Kidney epithelial cell (primary cell): ENCODE results near the gene HSD11B1. TPM values are rescaled to one million over a fixed set of nuclear protein-coding genes. Genes with fewer than 3 reads are reported as not detected.
A peak's percentile ranks its signal among the peaks of the same experiment; 100 is the strongest.
"Not testable (repeated sequence)": the region's sequence is repeated elsewhere in the genome, so short reads cannot be mapped to it uniquely, and the experiment has no call there.

Source experiments
- DNase-seq: peaks from one replicate; pipeline ENCODE4 v3.0.0-alpha.2; 2010; ENCODE audit warnings: low read depth
- H3K27me3 ChIP-seq: 2 replicates; pipeline ENCODE4 v1.6.0; 2011; ENCODE audit warnings: low read length; ENCODE audit not compliant: control insufficient read depth, insufficient read depth
- H3K36me3 ChIP-seq: 2 replicates; pipeline ENCODE4 v1.5.1; 2011; ENCODE audit warnings: low read length; ENCODE audit not compliant: control insufficient read depth, insufficient read depth
- H3K4me3 ChIP-seq: 2 replicates; pipeline ENCODE4 v1.5.1; 2011; ENCODE audit warnings: low read depth, mild to moderate bottlenecking, control low read depth, low read length
- total RNA-seq: library from RNA; depleted of rRNA; stranded (reverse); fragments of >200 nt; gene quantifications from 2 replicates; pipeline ENCODE4 v1.2.3, GENCODE V29; 2015
- TF ChIP-seq, protein P1 (sequence below): IDR thresholded peaks from 2 replicates; pipeline ENCODE4 v1.5.1; 2011; ENCODE audit warnings: mild to moderate bottlenecking, moderate library complexity, low read length, control low read depth, inconsistent platforms; ENCODE audit not compliant: insufficient read depth, poor library complexity, severe bottlenecking

Gene HSD11B1
- total RNA-seq, 1 donor from 2014 or later: 2.1 TPM

- H3K4me3 ChIP-seq: no peak overlapping the region
- TF ChIP-seq, protein P1, sequence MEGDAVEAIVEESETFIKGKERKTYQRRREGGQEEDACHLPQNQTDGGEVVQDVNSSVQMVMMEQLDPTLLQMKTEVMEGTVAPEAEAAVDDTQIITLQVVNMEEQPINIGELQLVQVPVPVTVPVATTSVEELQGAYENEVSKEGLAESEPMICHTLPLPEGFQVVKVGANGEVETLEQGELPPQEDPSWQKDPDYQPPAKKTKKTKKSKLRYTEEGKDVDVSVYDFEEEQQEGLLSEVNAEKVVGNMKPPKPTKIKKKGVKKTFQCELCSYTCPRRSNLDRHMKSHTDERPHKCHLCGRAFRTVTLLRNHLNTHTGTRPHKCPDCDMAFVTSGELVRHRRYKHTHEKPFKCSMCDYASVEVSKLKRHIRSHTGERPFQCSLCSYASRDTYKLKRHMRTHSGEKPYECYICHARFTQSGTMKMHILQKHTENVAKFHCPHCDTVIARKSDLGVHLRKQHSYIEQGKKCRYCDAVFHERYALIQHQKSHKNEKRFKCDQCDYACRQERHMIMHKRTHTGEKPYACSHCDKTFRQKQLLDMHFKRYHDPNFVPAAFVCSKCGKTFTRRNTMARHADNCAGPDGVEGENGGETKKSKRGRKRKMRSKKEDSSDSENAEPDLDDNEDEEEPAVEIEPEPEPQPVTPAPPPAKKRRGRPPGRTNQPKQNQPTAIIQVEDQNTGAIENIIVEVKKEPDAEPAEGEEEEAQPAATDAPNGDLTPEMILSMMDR: peak; percentile 79
- H3K27me3 ChIP-seq: peaks cover 4% of the 10 kb centered on the region
- DNase-seq: no peak
- no peaks in the 10 kb centered on the region for H3K36me3 ChIP-seq
Measured at GRCh38 chr1:209692745-209693504, 11.7 kb upstream of the HSD11B1 start.

- Histone ChIP-seq H3K36me3 (no peaks in the 10 kb centered on the region), H3K27me3 (peaks cover 4% of the 10 kb centered on the region), H3K4me3 (no peak overlapping the region)
- TF ChIP-seq, protein P1: no peak
- DNase-seq: no peak
Measured at GRCh38 chr1:209696673-209697072, 8.0 kb upstream of the HSD11B1 start.

- TF ChIP-seq, protein P1: no peak
- peaks cover 4% of the 10 kb centered on the region for H3K27me3 ChIP-seq
- no peak overlapping the region for H3K4me3 ChIP-seq
- no peak for DNase-seq
- H3K36me3 ChIP-seq: no peaks in the 10 kb centered on the region
Measured at GRCh38 chr1:209697126-209697525, 7.5 kb upstream of the HSD11B1 start.

- H3K27me3 ChIP-seq, H3K36me3 ChIP-seq, H3K4me3 ChIP-seq, DNase-seq: not testable (repeated sequence)
Measured at GRCh38 chr1:209700686-209701085, 4.0 kb upstream of the HSD11B1 start.

- DNase-seq: no peak
- H3K36me3 ChIP-seq: no peaks in the 10 kb centered on the region
- H3K4me3 ChIP-seq: no peak overlapping the region
- H3K27me3 ChIP-seq: peaks cover 3% of the 10 kb centered on the region
- TF ChIP-seq, protein P1: no peak
Measured at GRCh38 chr1:209702832-209703231, 1.8 kb upstream of the HSD11B1 start.

DNA sequence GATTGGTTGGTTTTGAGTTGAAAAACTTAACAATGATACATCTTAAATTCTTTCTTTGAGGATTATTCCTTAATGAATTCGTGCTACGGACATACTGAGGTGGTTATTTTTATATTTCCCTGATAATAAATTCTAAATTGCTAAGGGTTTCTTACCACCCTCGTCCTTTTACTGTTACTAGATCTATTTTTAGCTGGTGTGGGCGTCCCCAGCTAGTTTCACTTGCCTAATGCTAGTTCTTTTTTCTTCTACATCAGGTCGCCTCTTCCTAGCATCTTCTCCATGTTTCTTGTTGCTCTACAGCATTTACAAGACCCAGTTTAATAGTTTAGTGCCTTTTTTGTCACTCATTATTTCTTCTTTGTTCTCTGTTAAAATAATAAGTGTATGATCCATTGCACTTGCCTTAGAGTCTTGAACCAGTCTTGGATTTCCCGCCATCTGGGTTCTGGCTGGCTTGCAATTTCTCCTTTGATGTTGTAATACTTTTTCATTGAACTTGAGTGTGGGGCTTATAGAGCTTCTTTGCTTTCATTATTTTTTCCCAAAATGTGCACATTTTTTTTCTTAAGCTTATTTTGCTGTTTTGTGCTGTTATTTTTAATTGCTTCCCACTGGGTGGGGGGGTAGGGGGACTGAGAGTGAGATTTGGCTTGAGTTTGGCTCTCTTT lies 677 bp upstream of the HSD11B1 start:
- H3K36me3 ChIP-seq: no peaks in the 10 kb centered on the region
- DNase-seq: no peak
- TF ChIP-seq, protein P1: no peak
- H3K4me3 ChIP-seq: no peak overlapping the region
- H3K27me3 ChIP-seq: peaks cover 3% of the 10 kb centered on the region
